Mucosa of stomach (tissue), 1 donor: ENCODE results near the gene ATF6B.
"Not testable (repeated sequence)": the region's sequence is repeated elsewhere in the genome, so short reads cannot be mapped to it uniquely, and the experiment has no call there.

Experiments used
- H3K27me3 ChIP-seq: one replicate; pipeline ENCODE4 v1.7.0; 2013; ENCODE audit warnings: mild to moderate bottlenecking, low read length; ENCODE audit not compliant: control insufficient read depth, insufficient read depth
- H3K36me3 ChIP-seq: one replicate; pipeline ENCODE4 v1.7.0; 2013; ENCODE audit warnings: low read length; ENCODE audit not compliant: control insufficient read depth, insufficient read depth
- H3K4me1 ChIP-seq: one replicate; pipeline ENCODE4 v1.7.0; 2013; ENCODE audit warnings: mild to moderate bottlenecking, low read length; ENCODE audit not compliant: control insufficient read depth, insufficient read depth
- H3K4me3 ChIP-seq: one replicate; pipeline ENCODE4 v1.7.0; 2013; ENCODE audit warnings: low read length
- H3K9ac ChIP-seq: one replicate; pipeline ENCODE4 v1.7.0; 2013; ENCODE audit warnings: mild to moderate bottlenecking, low read length, moderate library complexity
- H3K9me3 ChIP-seq: one replicate; pipeline ENCODE4 v1.7.0; 2013; ENCODE audit warnings: mild to moderate bottlenecking, low read length, moderate library complexity; ENCODE audit not compliant: control insufficient read depth
- donor health status: Pancreatic carcinoma.

The ATF6B gene

DNA sequence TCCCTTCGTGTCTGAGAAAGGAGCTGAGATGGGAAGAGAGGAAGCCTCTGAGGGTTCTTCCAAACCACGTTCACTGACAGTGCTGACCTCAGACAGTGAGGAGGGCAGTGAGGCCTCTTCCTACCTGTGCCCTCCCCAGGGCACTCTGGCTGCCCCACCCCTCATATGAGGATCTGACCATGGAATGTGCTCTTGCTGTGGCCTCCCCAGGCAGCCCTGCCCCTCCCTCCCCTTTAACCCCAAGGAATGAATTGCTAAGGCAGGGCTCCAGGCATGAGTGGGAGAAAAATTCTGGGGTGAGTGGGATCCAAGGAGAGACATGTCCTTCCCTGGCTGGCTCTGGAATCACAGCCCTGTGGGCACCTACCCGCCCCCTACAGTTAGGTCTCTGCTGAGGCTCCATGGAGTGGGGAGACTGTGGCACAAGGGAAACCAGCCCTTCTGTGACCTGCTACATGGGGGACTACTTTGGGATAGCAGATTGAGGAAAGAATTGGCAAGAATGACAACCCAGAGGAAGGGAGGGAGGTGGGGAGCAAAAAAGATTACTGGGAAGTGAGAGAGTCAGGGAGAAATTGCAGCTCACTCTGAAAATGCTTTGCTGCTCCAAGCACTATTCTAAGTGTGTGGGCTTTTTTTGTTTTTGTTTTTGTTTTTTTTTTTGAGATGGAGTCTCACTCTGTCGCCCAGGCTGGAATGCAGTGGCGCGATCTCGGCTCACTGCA is 48.3 kb downstream of the ATF6B start:
- H3K27me3 ChIP-seq, result peaks cover 4% of the 10 kb centered on the region
- no peaks in the 10 kb centered on the region for H3K36me3 ChIP-seq
- H3K9me3 ChIP-seq, result no peaks in the 10 kb centered on the region
- H3K4me3 ChIP-seq, result no peak overlapping the region
- H3K4me1 ChIP-seq, result peaks cover 10% of the 10 kb centered on the region
- no peak overlapping the region for H3K9ac ChIP-seq

DNA sequence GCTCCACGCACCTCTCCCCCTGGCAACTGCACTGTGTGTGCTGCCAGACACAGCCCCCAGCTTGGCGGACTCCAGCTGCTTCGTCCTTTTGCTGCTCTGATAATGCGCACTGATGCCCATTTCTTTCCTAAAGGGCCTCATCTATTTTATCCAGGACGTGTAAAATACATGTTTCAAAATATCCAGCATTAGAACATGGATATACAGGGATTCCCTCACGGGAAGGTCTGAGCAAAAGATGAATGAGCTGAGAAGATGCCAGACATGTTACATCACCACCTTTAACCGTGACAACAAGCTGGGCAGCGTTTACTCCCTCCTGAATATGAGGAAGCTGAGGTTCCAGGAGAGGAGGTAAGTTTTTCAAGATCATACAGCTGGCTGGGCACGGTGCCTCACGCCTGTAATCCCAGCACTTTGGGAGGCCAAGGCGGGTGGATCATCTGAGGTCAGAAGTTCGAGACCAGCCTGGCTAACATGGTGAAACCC is 51.7 kb downstream of the ATF6B start:
- Histone ChIP-seq H3K4me1 (peaks cover 1% of the 10 kb centered on the region), H3K9me3 (no peaks in the 10 kb centered on the region), H3K9ac (no peak overlapping the region), H3K4me3 (no peak overlapping the region), H3K36me3 (no peaks in the 10 kb centered on the region), H3K27me3 (peaks cover 4% of the 10 kb centered on the region)

DNA sequence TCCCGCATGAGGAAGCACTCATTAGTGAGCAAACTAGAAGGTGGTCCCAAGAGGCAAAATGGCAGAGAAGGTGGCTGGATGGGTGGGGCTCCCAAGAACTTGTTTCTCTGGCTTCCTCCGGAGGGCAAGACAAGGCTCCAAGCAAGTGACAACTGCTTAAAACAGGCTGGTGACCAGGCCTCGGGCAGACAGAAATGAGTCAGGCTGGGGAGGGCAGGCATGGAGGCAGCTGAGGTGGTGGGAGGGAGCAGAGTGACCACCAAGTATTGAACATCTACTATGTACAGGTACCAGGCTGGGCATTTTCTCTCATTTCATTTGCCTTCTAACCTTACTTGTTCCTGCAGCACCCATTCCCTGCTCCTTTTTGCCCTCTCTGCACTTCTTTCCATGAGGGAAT is 52.3 kb downstream of the ATF6B start:
- no peaks in the 10 kb centered on the region for H3K9me3 ChIP-seq
- no peak overlapping the region for H3K4me3 ChIP-seq
- no peaks in the 10 kb centered on the region for H3K36me3 ChIP-seq
- no peaks in the 10 kb centered on the region for H3K27me3 ChIP-seq
- H3K9ac ChIP-seq, result no peak overlapping the region
- H3K4me1 ChIP-seq, result no peaks in the 10 kb centered on the region

GRCh38 chr6:32074996-32075532 is 53.0 kb downstream of the ATF6B start:
- H3K36me3 ChIP-seq, result no peaks in the 10 kb centered on the region
- H3K9me3 ChIP-seq, result no peaks in the 10 kb centered on the region
- H3K27me3 ChIP-seq, result no peaks in the 10 kb centered on the region
- no peaks in the 10 kb centered on the region for H3K4me1 ChIP-seq
- H3K9ac ChIP-seq, result no peak overlapping the region
- no peak overlapping the region for H3K4me3 ChIP-seq

DNA sequence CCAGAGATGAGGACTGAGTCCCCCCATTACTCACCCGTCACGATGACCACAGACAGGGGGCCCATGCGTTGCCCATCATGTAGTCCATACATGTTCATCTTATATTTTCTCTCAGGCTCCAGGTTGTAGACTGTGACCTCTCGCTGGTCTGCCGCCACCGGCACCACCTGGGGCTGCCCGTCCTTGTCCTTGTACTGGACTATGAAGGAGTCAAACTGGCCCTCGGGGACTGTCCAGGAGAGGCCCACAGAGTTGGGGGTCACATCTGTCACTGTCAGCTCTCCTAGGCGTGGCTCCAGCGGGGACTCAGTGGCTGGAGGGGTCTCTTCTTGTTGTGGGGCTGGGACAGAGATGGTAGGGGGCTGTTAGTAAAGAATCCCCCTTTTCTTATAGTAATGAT is 54.4 kb downstream of the ATF6B start:
- no peaks in the 10 kb centered on the region for H3K36me3 ChIP-seq
- no peaks in the 10 kb centered on the region for H3K9me3 ChIP-seq
- H3K4me1 ChIP-seq, result no peaks in the 10 kb centered on the region

GRCh38 chr6:32073101-32073500 is 54.9 kb downstream of the ATF6B start:
- no peak overlapping the region for H3K9ac ChIP-seq
- H3K9me3 ChIP-seq, result no peaks in the 10 kb centered on the region
- no peaks in the 10 kb centered on the region for H3K4me1 ChIP-seq
- H3K27me3 ChIP-seq, result no peaks in the 10 kb centered on the region
- H3K36me3 ChIP-seq, result no peaks in the 10 kb centered on the region
- H3K4me3 ChIP-seq, result no peak overlapping the region

More for the DNA sequence above, 54.4 kb downstream of the ATF6B start:
- no peak overlapping the region for H3K9ac ChIP-seq
- H3K4me3 ChIP-seq, result no peak overlapping the region
- no peaks in the 10 kb centered on the region for H3K27me3 ChIP-seq

GRCh38 chr6:32070814-32071543 is 57.1 kb downstream of the ATF6B start:
- H3K9me3 ChIP-seq, result no peaks in the 10 kb centered on the region
- no peaks in the 10 kb centered on the region for H3K4me1 ChIP-seq
- H3K27me3 ChIP-seq, result no peaks in the 10 kb centered on the region
- no peak overlapping the region for H3K9ac ChIP-seq
- H3K4me3 ChIP-seq, result no peak overlapping the region
- no peaks in the 10 kb centered on the region for H3K36me3 ChIP-seq

DNA sequence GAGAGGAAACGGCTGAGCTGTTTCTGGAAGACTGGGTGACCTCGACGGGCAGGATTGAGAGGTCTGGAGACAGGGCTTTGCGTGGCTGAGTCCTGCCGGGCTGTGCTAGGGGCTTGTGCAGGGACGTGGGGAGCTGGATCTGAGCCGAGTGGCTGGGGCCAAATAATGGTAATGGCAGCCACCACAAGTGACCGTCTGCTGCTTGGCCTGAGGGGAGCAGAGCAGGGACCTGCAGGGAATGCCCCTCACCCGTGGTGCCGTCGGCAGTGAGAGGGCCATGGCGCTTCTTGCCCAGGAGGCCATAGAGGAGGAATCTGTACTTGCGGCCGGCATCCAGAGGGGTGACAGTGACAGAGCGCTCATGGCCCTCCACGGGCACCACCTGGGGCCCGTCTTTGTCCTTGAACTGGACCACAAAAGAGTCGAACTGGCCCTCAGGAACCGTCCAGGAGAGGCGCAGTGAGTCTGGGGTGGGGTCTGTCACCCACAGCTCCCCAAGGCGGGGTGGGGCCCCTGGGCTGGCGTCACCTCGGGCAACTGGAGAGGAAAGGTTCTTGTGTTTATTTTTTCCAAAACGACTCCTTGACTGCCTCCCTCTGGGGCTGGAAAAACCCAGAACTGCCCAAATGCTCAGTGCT is 58.0 kb downstream of the ATF6B start:
- no peak overlapping the region for H3K4me3 ChIP-seq
- H3K4me1 ChIP-seq, result no peaks in the 10 kb centered on the region
- no peaks in the 10 kb centered on the region for H3K27me3 ChIP-seq
- no peaks in the 10 kb centered on the region for H3K36me3 ChIP-seq
- H3K9ac ChIP-seq, result no peak overlapping the region
- H3K9me3 ChIP-seq, result no peaks in the 10 kb centered on the region

- H3K36me3 ChIP-seq, result no peaks in the 10 kb centered on the region
- H3K4me3 ChIP-seq, result no peak overlapping the region
- no peaks in the 10 kb centered on the region for H3K9me3 ChIP-seq
- no peak overlapping the region for H3K9ac ChIP-seq
- no peaks in the 10 kb centered on the region for H3K4me1 ChIP-seq
- no peaks in the 10 kb centered on the region for H3K27me3 ChIP-seq
These were observed 58.6 kb downstream of the ATF6B start for GRCh38 chr6:32069460-32069859.

DNA sequence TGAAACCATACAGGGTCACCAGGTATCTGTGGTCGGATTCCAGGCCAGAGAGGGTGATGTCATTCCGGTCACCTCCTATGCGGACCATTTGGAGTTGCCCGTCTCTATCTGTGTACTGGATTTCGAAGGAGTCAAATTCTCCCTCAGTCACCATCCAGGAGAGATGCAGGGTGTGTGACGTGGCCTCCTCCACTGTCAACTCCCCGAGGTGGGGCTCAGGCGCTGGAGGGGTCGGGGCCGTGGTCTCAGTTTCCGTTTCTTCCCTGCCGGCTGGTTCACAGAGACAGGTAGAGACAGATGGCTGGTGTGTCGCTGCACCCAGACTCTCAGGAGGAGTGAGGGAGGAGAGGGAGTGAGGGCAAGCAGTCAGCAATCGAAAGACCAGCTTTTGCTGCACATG is 59.2 kb downstream of the ATF6B start:
- Histone ChIP-seq H3K27me3 (no peaks in the 10 kb centered on the region), H3K9ac (no peak overlapping the region), H3K4me3 (no peak overlapping the region), H3K9me3 (no peaks in the 10 kb centered on the region), H3K36me3 (no peaks in the 10 kb centered on the region), H3K4me1 (no peaks in the 10 kb centered on the region)

DNA sequence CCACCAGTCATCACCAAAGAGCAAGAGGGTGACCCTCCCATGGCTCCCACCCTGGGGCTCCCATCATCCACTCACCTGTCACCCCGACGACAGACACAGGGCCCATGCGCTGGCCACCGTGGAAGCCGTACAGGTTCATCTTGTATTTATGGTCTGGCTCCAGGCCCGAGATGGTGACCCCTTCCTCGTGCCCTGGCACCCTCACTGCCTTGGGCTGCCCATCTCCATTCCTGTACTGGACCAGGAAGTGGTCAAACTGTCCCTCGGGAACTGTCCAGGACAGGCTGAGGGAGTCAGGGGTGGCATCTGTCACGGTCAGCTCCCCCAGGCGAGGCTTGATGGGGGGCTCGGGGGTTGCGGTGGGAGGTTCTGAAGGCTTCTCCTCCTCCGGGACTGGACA is 59.7 kb downstream of the ATF6B start:
- H3K9ac ChIP-seq, H3K36me3 ChIP-seq, H3K27me3 ChIP-seq, H3K4me1 ChIP-seq, H3K4me3 ChIP-seq, H3K9me3 ChIP-seq: not testable (repeated sequence)

- not testable (repeated sequence) for H3K4me1 ChIP-seq, H3K9me3 ChIP-seq, H3K27me3 ChIP-seq, H3K36me3 ChIP-seq, H3K9ac ChIP-seq, H3K4me3 ChIP-seq
These were observed 60.5 kb downstream of the ATF6B start for GRCh38 chr6:32067521-32067920.
